HG02571 (cell line): Measurements from ENCODE around the gene EPB41L2.
A peak's percentile ranks its signal among the peaks of the same experiment; 100 is the strongest.
"Not testable (repeated sequence)": the region's sequence is repeated elsewhere in the genome, so short reads cannot be mapped to it uniquely, and the experiment has no call there.

Experiments used
- ATAC-seq: cut with Tn5 transposase; IDR thresholded peaks from one replicate; pipeline ENCODE4 v1.9.1; 2021; ENCODE audit warnings: mild to moderate bottlenecking, moderate library complexity; ENCODE audit not compliant: unreplicated experiment

The EPB41L2 gene

DNA sequence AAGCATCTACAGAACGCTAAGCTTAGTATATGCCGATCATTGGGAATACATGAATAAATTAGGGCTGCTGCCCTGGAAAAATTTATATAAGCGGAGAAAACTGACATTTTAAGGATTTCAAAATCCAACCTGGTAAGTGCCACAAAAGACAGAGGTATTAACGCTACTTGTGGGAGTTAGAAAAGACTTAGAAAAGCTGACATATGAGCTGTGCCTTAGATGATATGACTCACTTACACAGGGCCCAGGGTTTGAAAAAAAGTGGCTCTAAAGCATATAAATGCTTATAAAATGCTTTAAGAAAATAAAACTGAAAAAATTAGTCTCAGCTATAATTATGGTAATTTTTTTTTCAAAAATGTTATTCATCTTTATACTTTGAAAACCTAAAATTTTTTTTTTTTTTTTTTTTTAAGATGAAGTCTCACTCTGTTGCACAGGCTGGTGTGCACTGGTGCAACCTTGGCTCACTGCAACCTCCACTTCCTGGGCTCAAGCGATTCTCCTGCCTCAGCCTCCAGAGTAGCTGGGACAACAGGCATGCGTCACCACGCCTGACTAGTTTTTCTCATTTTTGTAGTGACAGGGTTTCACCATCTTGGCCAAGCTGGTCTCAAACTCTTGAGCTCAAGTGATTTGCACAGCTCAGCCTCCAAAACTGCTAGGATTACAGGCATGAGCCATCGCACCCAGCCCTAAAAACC, 25.7 kb downstream of the EPB41L2 start:
- ATAC-seq: no peak

DNA sequence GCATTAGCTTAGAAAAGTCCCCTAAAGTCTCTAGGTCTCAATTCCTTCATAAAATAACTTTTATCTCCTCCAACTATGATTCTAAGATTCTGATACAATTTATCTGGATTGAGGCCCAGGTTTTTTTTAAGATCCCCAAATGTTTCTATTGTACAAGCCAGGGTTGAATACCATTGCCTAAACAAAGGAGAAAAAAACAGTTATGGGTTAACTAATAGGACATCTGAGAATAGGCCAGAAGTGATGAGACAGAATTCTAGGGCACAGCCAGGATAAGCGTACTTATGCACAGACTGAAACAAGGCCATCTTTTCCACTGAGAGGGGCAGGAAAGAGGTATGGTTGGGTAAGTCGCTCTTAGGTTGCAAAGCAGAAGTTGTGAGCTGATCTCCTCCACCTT, 26.4 kb downstream of the EPB41L2 start:
- no peak for ATAC-seq

DNA sequence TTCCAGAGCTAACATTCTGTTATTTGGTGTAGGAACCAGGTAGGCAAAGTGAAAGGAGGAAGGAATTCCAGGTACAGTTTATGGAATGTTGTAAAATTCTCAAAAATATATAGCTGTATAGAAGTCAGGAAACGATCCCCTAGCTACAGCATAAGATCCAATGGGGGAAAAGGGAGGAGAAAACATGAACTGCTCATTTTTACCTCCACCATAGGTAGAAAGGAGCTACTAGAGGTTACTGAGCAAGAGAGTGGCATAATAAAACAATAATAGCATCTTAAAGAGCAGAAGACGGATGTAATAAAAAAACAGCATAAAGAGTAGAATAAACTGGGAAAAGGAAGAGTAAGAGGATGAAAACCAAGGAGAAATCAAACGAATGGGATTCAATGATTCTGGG, 26.9 kb downstream of the EPB41L2 start:
- ATAC-seq: no peak

DNA sequence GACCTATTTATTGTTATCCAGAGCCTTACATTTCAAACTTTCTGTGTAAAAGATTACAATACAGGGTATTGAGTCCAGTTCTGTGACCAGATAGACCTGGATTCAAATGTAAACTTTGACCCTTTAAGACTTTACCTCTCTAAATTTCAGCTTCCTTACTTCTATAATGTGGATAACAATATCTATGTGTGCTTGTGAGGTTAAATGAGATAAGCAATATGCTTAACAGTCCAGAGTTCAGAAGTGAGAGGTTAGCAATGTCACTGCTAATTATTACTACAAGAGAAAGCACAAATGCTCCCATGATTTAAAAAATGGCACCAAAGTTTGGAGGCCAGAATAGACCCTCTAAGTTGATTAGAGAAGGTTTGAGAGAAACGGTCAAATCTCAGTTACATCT, 27.5 kb downstream of the EPB41L2 start:
- ATAC-seq: no peak

DNA sequence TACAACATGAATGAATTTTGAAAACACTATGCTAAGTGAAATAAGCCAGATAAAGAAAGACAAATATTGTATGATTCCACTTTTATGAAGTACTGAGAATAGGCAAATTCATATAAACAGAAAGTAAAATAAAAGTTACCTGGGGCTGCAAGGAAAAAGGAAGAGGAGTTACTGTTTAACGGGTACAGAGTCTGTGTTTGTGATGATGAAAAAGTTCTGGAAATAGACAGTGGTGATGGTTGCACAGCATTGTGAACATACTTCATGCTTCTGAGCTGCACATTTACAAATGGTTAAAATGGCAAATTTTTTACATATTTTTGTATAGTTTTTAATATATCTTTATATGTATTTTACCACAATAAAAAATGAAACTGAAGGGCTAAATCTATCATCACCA, 29.4 kb downstream of the EPB41L2 start:
- no peak for ATAC-seq

DNA sequence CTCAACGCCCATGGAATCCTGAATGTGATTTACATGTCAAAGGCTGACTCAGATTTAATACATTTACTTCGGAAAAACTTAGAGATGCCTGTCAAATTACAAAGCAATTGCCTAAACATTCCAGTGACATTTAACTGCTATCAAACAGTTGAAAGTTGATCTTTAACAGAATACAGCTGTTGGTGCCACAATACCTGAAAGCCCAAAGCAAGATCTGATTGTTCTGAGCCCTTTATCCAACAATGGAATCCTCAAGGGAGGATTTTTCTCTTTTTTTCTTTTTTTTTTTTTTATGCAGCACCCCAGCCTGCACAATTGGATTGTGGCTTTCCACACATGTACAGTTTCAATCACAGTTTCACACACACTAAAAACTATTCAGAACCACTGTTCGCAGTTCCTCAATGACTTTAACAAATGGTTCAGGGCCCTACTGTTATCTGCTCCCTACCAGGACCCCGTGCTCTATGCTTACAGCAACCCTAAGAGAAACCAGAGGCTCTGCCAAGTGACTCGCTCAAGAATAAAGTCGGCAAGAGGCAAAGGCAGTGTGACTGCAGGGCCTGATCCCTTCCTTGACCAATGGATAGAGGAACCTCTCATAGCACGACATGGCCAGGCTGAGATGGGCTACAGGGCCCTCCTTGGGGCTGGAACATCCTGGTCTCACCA, 33.3 kb downstream of the EPB41L2 start:
- ATAC-seq: peak; percentile 98

DNA sequence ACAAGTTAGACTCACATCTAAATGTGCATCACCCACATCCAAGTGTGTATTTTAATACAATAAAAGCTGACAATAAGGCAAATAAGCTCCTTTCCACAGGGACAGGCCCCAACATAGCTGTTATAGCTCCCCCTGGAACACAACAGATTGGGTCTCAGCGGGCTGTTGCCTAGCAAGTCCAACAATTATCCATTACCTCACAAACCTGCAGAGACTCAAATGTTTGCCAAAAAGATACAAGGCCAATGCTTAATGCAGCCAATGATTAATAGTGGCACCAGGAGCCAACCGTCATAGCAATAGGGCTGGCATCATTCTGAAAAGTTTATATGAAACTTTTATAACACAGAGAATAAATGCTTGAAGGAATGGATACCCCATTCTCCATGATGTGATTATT, 35.7 kb downstream of the EPB41L2 start:
- no peak for ATAC-seq

DNA sequence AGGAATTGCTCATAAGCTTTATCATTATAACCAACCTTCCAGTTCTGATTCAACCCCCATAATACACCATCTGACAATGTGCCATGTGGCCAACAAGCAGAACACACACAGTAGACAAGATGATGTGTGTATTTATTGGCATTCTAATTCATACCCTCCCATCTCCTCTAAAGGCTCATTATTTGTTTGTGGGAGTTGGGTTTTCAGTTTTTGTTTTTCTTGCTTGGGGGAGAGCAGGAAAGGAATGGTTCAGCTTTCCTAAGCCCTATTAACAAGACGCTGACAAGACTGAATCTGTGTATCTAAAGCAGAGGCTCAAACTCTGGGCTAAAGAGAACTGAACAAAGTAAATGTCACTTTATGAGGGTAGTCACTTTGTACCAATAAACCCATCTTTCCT, 36.8 kb downstream of the EPB41L2 start:
- no peak for ATAC-seq

DNA sequence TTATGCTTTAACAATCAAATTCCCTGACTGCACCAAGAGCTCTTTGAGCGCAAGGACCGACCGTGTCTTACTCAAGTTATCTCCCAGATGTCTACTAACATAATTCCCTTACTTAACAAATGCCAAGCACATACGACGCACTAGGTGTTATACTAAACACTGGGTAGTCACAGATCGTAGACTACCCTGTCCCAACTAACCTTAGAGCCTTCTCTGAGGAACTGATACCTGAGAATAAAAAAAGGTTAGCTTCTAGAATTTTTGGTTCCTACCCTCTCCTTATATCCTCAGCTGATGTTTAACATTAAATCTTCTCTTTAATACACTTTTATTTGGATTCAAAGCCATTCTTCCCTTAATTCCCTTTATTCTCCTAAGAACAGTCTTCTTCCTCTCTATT, 38.5 kb downstream of the EPB41L2 start:
- no peak for ATAC-seq

DNA sequence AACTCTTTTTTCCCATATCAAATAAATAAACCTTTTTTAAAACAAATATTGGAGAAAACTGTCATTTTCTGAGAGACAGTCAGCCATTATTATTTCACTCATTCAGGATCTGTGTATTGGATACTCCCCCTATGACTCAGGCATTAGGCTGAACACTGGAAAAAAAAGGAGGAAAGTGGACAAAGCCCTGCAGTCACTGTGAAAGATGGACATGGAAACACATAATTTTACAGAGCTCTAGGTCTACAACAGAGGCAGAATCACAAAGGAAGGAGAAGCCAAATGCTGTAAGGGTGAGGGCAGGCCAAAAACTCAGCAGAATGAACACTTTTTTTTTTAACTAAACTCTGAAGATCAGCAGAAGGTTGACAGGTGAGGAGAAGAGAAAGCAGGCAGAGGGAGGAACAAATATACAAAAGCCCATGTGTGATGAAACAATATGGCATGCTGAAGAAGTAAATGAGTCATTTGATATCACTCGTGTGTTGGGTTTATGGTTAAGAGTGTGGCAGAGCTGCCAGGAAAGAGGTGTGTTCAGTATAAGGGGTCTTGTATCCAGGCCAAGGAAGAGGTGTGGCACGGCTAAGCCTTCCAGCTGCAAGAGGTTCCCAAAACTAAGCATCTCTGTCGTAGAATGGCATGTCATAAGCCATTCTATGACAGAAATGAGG, 39.1 kb downstream of the EPB41L2 start:
- ATAC-seq: no peak

DNA sequence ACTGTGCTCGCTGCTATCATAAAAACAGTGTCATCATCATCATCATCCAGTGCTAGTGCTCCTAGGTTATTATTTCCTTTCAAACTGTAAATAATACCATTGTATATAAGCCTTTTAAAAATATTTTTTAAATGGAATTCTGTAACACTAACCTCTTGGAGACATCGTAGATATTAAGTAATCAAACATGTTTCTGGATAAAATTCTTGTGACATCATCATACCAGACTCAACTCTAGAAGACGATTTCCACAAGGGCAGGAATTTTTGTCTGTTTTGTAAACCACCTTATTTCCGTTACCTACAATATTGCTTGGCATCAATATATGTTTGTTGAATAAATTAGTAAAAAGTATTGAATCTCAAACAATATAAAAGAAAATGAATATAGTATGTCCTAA, 40.4 kb downstream of the EPB41L2 start:
- no peak for ATAC-seq

DNA sequence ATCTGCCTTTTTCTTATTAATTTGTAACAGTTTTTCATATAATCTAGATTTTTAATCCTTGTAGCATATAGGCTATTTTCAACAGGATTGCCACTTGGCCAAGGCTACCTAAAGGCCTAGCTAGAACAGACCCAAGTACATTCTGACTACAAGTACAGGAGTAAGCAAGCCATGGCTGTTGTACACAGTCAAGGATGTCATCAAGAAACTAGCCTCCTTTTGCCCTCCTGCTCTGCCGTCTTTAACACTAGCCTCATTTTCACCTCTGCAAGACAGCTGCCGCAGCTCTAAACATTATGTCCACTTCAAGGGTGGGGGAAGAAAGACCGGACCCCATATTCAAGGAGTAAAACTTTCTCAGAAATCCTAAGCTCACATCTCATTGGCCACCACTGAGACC, 45.1 kb downstream of the EPB41L2 start:
- no peak for ATAC-seq

DNA sequence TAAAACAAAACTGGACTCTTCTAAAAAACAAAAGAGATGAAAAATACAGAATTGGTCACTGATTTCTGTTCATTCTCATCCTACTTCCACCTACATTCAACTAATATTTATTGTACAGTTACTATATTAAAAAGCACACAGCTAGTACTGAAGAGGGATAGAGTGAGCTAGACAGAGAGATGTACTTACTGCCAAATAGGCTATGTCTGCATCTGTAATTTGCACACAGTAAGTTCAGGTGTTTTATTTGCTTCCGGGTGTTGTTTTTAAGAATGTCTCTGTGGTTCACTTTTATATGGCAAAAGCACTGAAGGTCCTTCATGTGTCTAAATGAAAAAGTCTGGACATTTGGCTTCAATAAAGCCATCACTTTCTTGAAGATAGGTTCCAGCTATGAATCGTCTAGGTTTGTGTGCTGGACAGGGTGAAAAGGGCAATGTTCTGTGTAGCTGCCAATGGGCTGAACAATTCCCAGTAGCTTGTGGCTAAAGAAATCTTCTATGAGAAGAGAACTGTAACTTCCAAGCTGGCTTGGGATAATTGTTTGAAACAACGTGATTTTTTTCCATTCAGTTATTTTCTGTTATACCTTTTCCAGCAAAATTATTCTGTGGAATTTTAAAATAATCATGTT, 47.3 kb downstream of the EPB41L2 start:
- ATAC-seq: no peak

DNA sequence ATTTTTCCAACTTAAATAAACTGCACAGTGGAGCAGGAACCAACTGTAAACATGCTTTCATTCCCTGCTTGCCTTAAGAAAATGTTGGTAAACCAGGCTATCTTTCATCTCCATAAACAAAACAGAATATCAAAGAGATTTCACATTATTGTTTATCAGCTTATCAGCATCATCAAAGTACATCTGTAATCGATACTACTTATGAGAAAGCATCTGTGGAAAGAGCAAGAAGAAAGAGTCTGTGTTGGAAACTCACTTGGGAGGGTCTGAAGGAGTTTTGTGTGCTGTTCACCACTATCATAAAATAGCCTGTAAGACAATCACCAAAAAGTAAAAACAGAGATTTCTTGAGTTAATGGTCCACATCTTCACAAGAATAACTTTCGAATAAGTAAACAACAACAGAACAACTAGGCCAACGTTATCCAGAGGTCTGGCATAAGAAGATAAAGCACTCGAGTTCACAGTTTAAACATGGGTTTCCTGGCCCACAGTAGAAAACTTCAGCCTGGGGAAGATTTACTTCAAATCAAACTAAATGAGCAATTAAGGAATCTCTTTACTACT, 47.9 kb downstream of the EPB41L2 start:
- ATAC-seq: no peak

DNA sequence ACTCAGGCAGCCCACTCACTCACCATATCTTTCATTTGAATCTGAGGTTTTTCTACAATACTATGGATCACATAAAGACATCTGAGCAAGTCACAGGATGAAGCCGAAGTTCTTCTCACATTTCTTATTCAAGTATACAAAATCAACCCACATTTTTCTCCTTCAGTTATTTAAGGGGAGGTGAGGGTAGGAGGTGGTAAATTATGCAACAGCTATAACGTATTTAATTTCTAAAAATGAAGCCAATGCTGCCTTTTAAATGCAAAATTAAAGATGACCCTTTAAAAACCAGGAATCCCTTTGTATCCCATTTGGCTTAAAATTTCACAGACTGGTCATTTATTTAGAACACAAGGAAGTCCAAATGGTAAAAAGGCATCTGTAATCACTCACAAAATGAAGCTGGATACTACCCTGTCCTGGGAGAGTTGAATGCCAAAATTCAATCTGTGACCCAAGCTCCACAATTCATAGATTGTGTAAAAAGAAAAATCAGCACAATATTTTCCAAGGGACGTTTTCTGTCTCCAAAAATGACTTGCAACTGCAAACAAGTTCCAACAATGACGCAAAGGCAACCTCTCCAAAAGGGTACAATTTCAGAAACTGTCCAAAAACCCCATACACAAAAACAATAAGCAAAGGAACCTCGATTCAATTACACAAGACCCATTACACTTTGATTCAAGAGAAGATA, 48.8 kb downstream of the EPB41L2 start:
- ATAC-seq: no peak

DNA sequence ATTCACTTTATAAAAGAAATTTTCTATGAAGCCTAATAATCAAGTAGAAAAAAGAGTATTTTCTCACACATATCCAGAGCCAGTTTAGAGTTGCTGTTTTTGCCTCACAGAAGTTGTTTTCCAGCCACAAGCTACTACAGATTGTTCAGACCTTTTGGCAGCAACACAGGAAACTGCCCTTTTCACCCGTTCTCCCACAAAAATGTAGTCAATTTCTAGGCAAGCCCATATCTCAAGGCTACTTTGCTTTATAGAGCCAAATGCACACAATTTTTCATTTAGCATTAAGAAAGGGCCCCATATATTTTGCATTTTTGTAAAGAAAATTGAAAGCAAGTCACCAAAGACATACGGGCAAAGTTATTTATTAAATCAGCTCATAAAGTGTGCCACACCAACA, 49.5 kb downstream of the EPB41L2 start:
- no peak for ATAC-seq

DNA sequence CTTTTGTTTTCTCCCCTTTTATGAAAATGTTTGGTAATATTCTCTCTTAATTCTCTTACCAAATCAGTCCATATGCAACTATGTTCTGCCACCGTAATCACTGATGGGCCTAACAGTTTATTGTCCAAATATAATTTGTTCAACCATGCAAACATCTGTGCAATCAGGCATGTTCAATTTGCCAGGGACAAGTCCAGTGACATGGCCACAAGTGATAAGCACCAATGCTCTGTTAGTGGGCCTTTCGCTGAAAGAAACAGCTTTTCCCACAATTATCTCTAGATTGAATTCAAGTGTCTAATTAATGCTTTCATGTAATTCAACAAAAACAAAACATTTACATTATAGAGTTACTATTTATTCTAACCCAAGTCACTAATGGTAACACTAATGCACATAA, 53.3 kb downstream of the EPB41L2 start:
- no peak for ATAC-seq

DNA sequence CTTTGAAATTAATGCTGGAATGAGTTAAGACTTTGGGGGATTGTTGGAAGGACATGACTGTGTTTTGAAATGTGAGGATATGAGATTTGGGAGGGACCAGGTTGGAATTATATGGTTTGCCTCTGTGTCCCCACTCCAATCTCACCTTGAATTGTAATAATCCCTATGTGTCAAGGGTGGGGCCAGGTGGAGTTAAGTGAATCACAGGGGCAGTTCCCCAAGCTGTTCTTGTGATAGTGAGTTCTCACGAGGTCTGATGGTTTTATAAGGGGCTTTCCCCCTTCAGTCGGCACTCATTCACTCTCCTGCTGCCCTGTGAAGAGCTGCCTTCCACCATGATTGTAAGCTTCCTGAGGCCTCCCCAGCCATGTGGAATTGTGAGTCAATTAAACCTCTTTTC, 54.1 kb downstream of the EPB41L2 start:
- ATAC-seq: not testable (repeated sequence)

DNA sequence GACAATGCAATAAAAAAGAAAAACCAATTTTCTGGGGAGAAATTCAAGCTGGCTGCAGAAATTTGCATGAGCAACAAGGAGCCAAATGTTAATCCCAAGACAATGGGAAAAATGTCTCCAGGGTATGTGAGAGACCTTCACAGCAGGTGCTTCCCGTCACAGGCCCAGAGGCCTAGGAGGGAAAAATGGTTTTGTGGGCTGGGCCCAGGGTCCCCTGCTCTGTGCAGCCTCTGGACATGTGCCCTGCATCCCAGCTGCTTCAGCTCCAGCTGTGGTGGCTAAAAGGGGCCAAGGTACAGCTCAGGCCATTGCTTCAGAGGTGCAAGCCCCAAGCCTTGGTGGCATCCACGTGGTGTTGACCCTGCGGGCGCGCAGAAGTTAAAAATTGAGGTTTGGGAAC, 55.1 kb downstream of the EPB41L2 start:
- not testable (repeated sequence) for ATAC-seq

DNA sequence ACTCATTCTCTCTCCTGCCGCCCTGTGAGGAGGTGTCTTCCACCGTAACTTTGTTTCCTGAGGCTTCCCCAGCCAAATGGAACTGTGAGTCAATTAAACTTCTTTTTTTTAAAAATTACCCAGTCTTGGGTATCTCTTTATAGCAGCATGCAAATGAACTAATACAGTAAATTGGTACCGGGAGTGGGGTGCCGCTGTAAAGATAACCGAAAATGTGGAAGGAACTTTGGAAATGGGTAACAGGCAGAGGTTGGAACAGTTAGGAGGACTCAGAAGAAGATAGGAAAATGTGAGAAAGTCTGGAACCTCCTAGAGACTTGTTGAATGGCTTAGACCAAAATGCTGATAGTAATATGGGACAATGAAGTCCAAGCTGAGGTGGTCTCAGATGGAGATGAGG, 55.8 kb downstream of the EPB41L2 start:
- no peak for ATAC-seq
